Body of pancreas (tissue), 4 donors: Measurements from ENCODE around the gene COL9A3. TPM values are rescaled to one million over a fixed set of nuclear protein-coding genes. Genes with fewer than 3 reads are reported as not detected.

Experiments used
- ATAC-seq: fragments of 150-250 bp; one replicate; pipeline ENCODE4 v1.9.1; 2016
- DNase-seq, 4 donors: peaks; one replicate each; pipeline ENCODE4 v3.0.0-alpha.2; 2019
- H3K27ac ChIP-seq, 4 donors: fragments of 200-600 bp; sonication (generic); 1 replicate in 3 of 4; 2 replicates in 1 of 4; pipeline versions ENCODE4 v1.5.1 to v1.6.1; 2016 to 2019; ENCODE audit warnings: mild to moderate bottlenecking in 1 of 4, mixed read lengths in 1 of 4, moderate library complexity in 1 of 4
- H3K27me3 ChIP-seq, 2 donors: fragments of 200-600 bp; sonication (generic); one replicate each; pipeline ENCODE4 v1.6.0; 2016; ENCODE audit warnings: mild to moderate bottlenecking in 1 of 2
- H3K36me3 ChIP-seq, 2 donors: fragments of 200-600 bp; sonication (generic); replicated peaks in 1 of 2; 2 replicates each; pipeline ENCODE4 v1.5.1; 2016; ENCODE audit warnings: low read depth in 2 of 2; ENCODE audit not compliant: insufficient read depth in 1 of 2
- H3K4me1 ChIP-seq: fragments of 200-600 bp; sonication (generic); one replicate; pipeline ENCODE4 v1.6.0; 2016
- H3K4me3 ChIP-seq, 2 donors: fragments of 200-600 bp; sonication (generic); 1 replicate in 1 of 2; 2 replicates in 1 of 2; pipeline ENCODE4 v1.5.1; 2016 to 2019
- H3K9me3 ChIP-seq, 3 donors: fragments of 200-600 bp; sonication (generic); 1 replicate in 2 of 3; 2 replicates in 1 of 3; pipeline ENCODE4 v1.5.1; 2016
- CTCF ChIP-seq, 7 experiments: fragments of 450-650 bp in 4 of 7; fragments of 200-600 bp in 3 of 7; sonication (generic) in 3 of 7; IDR thresholded peaks; one replicate each; pipeline ENCODE4 v1.5.1; 2016 to 2019; ENCODE audit warnings: antibody characterized with exemption in 7 of 7
- POLR2A ChIP-seq, 3 donors: fragments of 450-650 bp; IDR thresholded peaks; one replicate each; pipeline ENCODE4 v1.6.1; 2016; ENCODE audit warnings: antibody characterized with exemption in 3 of 3, mild to moderate bottlenecking in 2 of 3
- WGBS, 2 donors: methylation state at CpG; one replicate each; pipeline ENCODE4 v1.1.5; 2017; 5-methylcytosine and 5-hydroxymethylcytosine counted together
- intact Hi-C: fragments of 100-400 bp; cut with DNase I; formaldehyde crosslinking; loops from one replicate; pipeline ENCODE4 v1.15.1; 2023
- total RNA-seq, 2 donors: library from RNA; depleted of rRNA; stranded (reverse); fragments of >200 nt; gene quantifications; one replicate each; pipeline ENCODE4 v1.1.0, GENCODE V29; 2016

The COL9A3 gene
- total RNA-seq, 2 donors from 2014 or later = 25.2 to 69.5 TPM

GRCh38 chr20:62794007-62794724 is 22.7 kb upstream of the COL9A3 start:
- Histone ChIP-seq H3K27me3 (no peaks in the 10 kb centered on the region), H3K9me3 (no peaks in the 10 kb centered on the region), H3K27ac (peak overlapping the region; percentile 52 to 91 (median 84)), H3K4me1 (peaks cover 33% of the 10 kb centered on the region), H3K4me3 (no peak overlapping the region), H3K36me3 (peaks cover 0 to 6% of the 10 kb centered on the region in 2 donors)
- intact Hi-C loops = no loop called here
- TF ChIP-seq POLR2A (IDR thresholded peaks at IDR 0.05) (peak; percentile 43 to 92 (median 89)), CTCF (IDR thresholded peaks at IDR 0.05) (peak in 1 of 7 experiments; percentile 3)
- DNase-seq (peak; percentile 95 to 98 (median 96)), ATAC-seq (peak; percentile 88)
- WGBS, 2 donors = 0 to 1% methylated on average over 22 to 69 of the region's 69 CpGs

- Histone ChIP-seq H3K27me3 (no peaks in the 10 kb centered on the region), H3K36me3 (peaks cover 0 to 13% of the 10 kb centered on the region in 2 donors), H3K4me1 (peaks cover 33% of the 10 kb centered on the region), H3K4me3 (peak overlapping the region; percentile 9 to 46), H3K9me3 (no peaks in the 10 kb centered on the region), H3K27ac (peak overlapping the region; percentile 41 to 91 (median 84))
- DNase-seq (peak in 2 of 4 donors; percentile 41 to 60), ATAC-seq (no peak)
- intact Hi-C loops = no loop called here
- 0% methylated on average over 20 to 68 of the region's 68 CpGs for WGBS, 2 donors
- TF ChIP-seq CTCF (IDR thresholded peaks at IDR 0.05) = no peak
- TF ChIP-seq POLR2A (IDR thresholded peaks at IDR 0.05) = no peak
Measured at GRCh38 chr20:62795023-62795761, 21.7 kb upstream of the COL9A3 start.

- peak overlapping the region; percentile 78 to 91 (median 84) for H3K27ac ChIP-seq
- WGBS, 2 donors = 20 to 22% methylated on average over 13 to 29 of the region's 53 CpGs
- peaks cover 0 to 13% of the 10 kb centered on the region in 2 donors for H3K36me3 ChIP-seq
- no peak for ATAC-seq
- H3K9me3 ChIP-seq = no peaks in the 10 kb centered on the region
- no peak for TF ChIP-seq CTCF (IDR thresholded peaks at IDR 0.05)
- TF ChIP-seq POLR2A (IDR thresholded peaks at IDR 0.05) = no peak
- peak in 2 of 4 donors; percentile 38 to 44 for DNase-seq
- intact Hi-C loops = no loop called here
- H3K4me3 ChIP-seq = no peak overlapping the region
- H3K4me1 ChIP-seq = peaks cover 29% of the 10 kb centered on the region
- no peaks in the 10 kb centered on the region for H3K27me3 ChIP-seq
Measured at GRCh38 chr20:62796699-62797491, 20.0 kb upstream of the COL9A3 start.

GRCh38 chr20:62797671-62798532 is 18.9 kb upstream of the COL9A3 start:
- DNase-seq (no peak), ATAC-seq (no peak)
- H3K4me3 ChIP-seq = no peak overlapping the region

More at GRCh38 chr20:62797671-62798532, 18.9 kb upstream of the COL9A3 start:
- peaks cover 29% of the 10 kb centered on the region for H3K4me1 ChIP-seq
- peak overlapping the region in 2 of 4 donors; percentile 35 to 79 for H3K27ac ChIP-seq
- TF ChIP-seq CTCF (IDR thresholded peaks at IDR 0.05) (no peak), POLR2A (IDR thresholded peaks at IDR 0.05) (no peak)
- no peaks in the 10 kb centered on the region for H3K27me3 ChIP-seq
- H3K9me3 ChIP-seq = no peaks in the 10 kb centered on the region
- 81 to 83% methylated on average over 26 of the region's 26 CpGs for WGBS, 2 donors
- intact Hi-C loops = no loop called here
- peaks cover 0 to 13% of the 10 kb centered on the region in 2 donors for H3K36me3 ChIP-seq
